Panc1 (cell line): ENCODE results near the gene NKX2-4.

Experiments used
- TF ChIP-seq, protein P1 (sequence below), 2 experiments: IDR thresholded peaks; 2 replicates each; pipeline ENCODE4 v1.6.1; 2011 to 2012; ENCODE audit warnings: low read depth in 2 of 2, control low read depth in 1 of 2, low read length in 1 of 2, mild to moderate bottlenecking in 1 of 2, moderate library complexity in 1 of 2; ENCODE audit not compliant: insufficient read depth in 1 of 2
- TF ChIP-seq, protein P2 (sequence below): fragments of 450-650 bp; IDR thresholded peaks from 2 replicates; pipeline ENCODE4 v1.5.1; 2017; ENCODE audit warnings: mild to moderate bottlenecking

DNA sequence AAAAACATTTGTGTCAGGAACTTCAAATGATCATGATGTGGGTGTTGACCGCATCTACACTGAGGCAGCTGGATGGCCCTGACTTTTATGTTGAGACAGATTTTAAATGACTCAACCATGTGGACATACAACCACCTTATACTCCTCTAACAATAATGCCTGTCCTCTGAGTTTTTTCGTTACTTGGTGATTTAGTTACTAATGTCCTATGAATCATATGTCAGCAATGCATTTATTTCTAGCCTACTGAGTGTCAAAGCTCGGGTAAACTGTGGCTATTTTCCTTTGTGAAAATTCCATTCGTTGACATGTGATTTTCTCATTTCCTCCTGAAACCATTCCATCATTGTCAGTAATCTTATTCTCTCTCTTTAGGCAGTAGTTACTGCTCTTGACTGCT is 38.9 kb upstream of the NKX2-4 start:
- TF ChIP-seq, protein P1, sequence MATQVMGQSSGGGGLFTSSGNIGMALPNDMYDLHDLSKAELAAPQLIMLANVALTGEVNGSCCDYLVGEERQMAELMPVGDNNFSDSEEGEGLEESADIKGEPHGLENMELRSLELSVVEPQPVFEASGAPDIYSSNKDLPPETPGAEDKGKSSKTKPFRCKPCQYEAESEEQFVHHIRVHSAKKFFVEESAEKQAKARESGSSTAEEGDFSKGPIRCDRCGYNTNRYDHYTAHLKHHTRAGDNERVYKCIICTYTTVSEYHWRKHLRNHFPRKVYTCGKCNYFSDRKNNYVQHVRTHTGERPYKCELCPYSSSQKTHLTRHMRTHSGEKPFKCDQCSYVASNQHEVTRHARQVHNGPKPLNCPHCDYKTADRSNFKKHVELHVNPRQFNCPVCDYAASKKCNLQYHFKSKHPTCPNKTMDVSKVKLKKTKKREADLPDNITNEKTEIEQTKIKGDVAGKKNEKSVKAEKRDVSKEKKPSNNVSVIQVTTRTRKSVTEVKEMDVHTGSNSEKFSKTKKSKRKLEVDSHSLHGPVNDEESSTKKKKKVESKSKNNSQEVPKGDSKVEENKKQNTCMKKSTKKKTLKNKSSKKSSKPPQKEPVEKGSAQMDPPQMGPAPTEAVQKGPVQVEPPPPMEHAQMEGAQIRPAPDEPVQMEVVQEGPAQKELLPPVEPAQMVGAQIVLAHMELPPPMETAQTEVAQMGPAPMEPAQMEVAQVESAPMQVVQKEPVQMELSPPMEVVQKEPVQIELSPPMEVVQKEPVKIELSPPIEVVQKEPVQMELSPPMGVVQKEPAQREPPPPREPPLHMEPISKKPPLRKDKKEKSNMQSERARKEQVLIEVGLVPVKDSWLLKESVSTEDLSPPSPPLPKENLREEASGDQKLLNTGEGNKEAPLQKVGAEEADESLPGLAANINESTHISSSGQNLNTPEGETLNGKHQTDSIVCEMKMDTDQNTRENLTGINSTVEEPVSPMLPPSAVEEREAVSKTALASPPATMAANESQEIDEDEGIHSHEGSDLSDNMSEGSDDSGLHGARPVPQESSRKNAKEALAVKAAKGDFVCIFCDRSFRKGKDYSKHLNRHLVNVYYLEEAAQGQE (IDR thresholded peaks at IDR 0.05; ENCODE audit: insufficient read depth in 1 of 2, low read depth in 2 of 2, low read length in 1 of 2) = no peak
- TF ChIP-seq, protein P2, sequence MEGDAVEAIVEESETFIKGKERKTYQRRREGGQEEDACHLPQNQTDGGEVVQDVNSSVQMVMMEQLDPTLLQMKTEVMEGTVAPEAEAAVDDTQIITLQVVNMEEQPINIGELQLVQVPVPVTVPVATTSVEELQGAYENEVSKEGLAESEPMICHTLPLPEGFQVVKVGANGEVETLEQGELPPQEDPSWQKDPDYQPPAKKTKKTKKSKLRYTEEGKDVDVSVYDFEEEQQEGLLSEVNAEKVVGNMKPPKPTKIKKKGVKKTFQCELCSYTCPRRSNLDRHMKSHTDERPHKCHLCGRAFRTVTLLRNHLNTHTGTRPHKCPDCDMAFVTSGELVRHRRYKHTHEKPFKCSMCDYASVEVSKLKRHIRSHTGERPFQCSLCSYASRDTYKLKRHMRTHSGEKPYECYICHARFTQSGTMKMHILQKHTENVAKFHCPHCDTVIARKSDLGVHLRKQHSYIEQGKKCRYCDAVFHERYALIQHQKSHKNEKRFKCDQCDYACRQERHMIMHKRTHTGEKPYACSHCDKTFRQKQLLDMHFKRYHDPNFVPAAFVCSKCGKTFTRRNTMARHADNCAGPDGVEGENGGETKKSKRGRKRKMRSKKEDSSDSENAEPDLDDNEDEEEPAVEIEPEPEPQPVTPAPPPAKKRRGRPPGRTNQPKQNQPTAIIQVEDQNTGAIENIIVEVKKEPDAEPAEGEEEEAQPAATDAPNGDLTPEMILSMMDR = no peak
